GM10248 (cell line): ENCODE results near the gene MED12.

Source experiments
- CTCF ChIA-PET: fragments of 300-600 bp; sonication (Branson Sonifier 250); formaldehyde crosslinking; extraction: SDS; loops from one replicate; lab custom pipeline; 2021; ENCODE audit warnings: antibody characterized with exemption; lab: Yijun Ruan, JAX
- POLR2A ChIA-PET: fragments of 350-650 bp; sonication (Branson Sonifier 250); formaldehyde crosslinking; extraction: SDS; loops from one replicate; lab custom pipeline; 2020; ENCODE audit warnings: antibody characterized with exemption; lab: Yijun Ruan, JAX
- DNase-seq: peaks from one replicate; pipeline ENCODE4 v3.0.0; 2012; ENCODE audit errors: extremely low spot score
- TF ChIP-seq, protein P1 (sequence below): IDR thresholded peaks from 2 replicates; pipeline ENCODE4 v1.5.1; 2012; ENCODE audit warnings: mild to moderate bottlenecking, low read depth; ENCODE audit errors: extremely low read depth, missing control alignments, control extremely low read depth

Gene MED12

GRCh38 chrX:71170660-71171059 is 52.3 kb downstream of the MED12 start:
- TF ChIP-seq, protein P1, sequence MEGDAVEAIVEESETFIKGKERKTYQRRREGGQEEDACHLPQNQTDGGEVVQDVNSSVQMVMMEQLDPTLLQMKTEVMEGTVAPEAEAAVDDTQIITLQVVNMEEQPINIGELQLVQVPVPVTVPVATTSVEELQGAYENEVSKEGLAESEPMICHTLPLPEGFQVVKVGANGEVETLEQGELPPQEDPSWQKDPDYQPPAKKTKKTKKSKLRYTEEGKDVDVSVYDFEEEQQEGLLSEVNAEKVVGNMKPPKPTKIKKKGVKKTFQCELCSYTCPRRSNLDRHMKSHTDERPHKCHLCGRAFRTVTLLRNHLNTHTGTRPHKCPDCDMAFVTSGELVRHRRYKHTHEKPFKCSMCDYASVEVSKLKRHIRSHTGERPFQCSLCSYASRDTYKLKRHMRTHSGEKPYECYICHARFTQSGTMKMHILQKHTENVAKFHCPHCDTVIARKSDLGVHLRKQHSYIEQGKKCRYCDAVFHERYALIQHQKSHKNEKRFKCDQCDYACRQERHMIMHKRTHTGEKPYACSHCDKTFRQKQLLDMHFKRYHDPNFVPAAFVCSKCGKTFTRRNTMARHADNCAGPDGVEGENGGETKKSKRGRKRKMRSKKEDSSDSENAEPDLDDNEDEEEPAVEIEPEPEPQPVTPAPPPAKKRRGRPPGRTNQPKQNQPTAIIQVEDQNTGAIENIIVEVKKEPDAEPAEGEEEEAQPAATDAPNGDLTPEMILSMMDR, result no peak
- ChIA-PET POLR2A (no interaction called here), CTCF (no interaction called here)
- no peak for DNase-seq

DNA sequence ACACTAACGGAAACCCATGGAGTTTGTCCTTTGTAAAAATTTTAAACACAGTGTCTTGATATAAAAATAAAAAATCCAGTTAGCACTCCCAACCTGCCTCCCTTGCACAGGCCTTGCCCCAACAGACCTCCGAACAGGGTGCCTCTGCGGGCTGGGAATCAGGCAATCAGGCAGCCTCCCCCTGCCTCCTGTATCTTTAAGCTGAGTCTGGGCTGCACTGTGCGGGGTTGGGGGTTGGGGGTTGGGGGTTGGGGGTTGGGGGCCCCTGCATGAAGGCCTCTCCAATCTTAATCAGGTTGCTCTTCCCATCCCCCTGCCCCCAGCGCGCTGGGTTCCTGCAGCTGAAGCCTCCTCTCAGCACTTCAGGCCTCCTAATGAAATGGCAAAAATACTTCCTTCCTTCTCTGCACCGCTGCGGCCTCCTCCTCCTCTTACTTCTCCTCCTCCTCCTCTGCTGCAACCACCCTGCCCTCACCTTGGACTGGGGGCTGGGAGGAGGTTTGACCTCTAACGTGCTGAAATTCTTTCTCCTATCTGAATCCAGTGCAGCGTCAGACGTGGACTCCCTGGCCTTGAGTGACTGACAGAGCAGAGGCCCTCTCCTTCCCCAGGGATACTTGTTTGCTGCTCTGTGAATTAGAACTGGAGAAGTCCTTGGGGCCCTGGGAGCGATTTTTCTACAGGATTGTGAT is 52.9 kb downstream of the MED12 start:
- POLR2A ChIA-PET, result no interaction called here
- TF ChIP-seq, protein P1, result no peak
- no peak for DNase-seq
- CTCF ChIA-PET, result no interaction called here

- TF ChIP-seq, protein P1, result no peak
- CTCF ChIA-PET, result no interaction called here
- DNase-seq, result no peak
- POLR2A ChIA-PET, result no interaction called here
Observed at GRCh38 chrX:71173440-71173839, 55.0 kb downstream of the MED12 start.

DNA sequence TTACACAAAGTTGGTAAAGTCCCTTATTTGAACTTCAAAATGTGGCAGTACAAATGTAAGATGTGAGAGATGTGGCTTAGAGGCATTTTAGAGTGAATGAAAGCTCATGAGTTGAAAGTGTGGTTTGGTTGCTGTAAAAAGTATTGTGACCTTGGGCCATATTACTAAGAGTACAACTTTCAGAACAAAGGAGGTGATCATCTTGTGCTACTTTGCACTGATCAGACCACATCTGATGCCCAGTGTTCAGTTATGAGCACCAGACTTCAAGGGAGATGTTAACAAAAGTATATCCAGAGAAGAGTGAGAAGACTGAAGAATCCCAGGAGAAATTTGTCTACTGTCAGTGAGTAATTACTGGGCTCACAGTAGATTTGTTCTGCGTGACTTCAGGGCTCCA is 56.4 kb downstream of the MED12 start:
- no peak for DNase-seq
- ChIA-PET CTCF (no interaction called here), POLR2A (no interaction called here)
- TF ChIP-seq, protein P1, result no peak

GRCh38 chrX:71175531-71175930 is 57.1 kb downstream of the MED12 start:
- CTCF ChIA-PET, result no interaction called here
- TF ChIP-seq, protein P1, result no peak
- POLR2A ChIA-PET, result no interaction called here
- no peak for DNase-seq

DNA sequence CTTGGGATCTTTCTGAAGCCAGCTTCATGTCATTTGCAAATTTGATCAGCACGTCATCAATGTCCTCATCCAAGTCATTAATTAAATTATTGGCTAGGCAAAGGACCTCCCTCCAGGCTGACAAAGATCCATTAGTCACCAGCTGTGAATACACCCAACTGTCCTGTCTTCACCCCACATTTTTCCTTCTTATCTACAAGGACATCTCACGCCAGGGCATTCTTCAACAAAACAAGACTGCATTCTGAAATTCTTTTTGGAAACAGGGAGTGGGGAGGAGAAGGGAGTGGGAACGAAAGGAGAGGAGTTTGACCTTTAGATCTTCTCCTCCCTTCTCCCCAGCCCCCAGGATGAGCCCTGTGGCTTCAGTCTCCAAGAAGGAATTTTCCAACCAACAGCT is 58.9 kb downstream of the MED12 start:
- CTCF ChIA-PET, result interaction anchor here (1.3 to 1.5 kb wide), 2 partner anchors 59 to 207 kb away, joined by 3 to 8 read pairs; no protein-coding TSS in a partner anchor
- POLR2A ChIA-PET, result no interaction called here
- DNase-seq, result no peak
- TF ChIP-seq, protein P1, result no peak
